GM12891 (cell line): ENCODE measurements around the gene INO80D.
"Not testable (repeated sequence)": the region's sequence is repeated elsewhere in the genome, so short reads cannot be mapped to it uniquely, and the experiment has no call there.

Experiments used
- DNase-seq: peaks from one replicate; pipeline ENCODE4 v3.0.0; 2011; ENCODE audit warnings: low spot score; ENCODE audit not compliant: insufficient read length
- FAIRE-seq: peaks from 2 replicates; lab custom pipeline; 2011; peaks lifted over from hg19 to GRCh38; lab: Jason Lieb, UNC
- PAX5 ChIP-seq: IDR thresholded peaks from 2 replicates; pipeline ENCODE4 v1.6.1; 2011; ENCODE audit warnings: low read length, moderate library complexity, mild to moderate bottlenecking; ENCODE audit not compliant: insufficient read depth, severe bottlenecking
- POLR2A ChIP-seq: IDR thresholded peaks from 2 replicates; pipeline ENCODE4 v1.6.1; 2011; ENCODE audit warnings: low read depth, low read length, control low read depth
- POLR2AphosphoS5 ChIP-seq: IDR thresholded peaks from 2 replicates; pipeline ENCODE4 v1.6.1; 2011; ENCODE audit warnings: low read depth, low read length, control low read depth
- POU2F2 ChIP-seq: IDR thresholded peaks from 2 replicates; pipeline ENCODE4 v1.6.1; 2011; ENCODE audit warnings: low read depth, mild to moderate bottlenecking, control low read depth, low read length, moderate library complexity
- SPI1 ChIP-seq: IDR thresholded peaks from 2 replicates; pipeline ENCODE4 v1.6.1; 2011; ENCODE audit warnings: low read depth, low read length, control low read depth
- TAF1 ChIP-seq: IDR thresholded peaks from 2 replicates; pipeline ENCODE4 v1.6.1; 2011; ENCODE audit warnings: low read depth, low read length, control low read depth

INO80D gene

DNA sequence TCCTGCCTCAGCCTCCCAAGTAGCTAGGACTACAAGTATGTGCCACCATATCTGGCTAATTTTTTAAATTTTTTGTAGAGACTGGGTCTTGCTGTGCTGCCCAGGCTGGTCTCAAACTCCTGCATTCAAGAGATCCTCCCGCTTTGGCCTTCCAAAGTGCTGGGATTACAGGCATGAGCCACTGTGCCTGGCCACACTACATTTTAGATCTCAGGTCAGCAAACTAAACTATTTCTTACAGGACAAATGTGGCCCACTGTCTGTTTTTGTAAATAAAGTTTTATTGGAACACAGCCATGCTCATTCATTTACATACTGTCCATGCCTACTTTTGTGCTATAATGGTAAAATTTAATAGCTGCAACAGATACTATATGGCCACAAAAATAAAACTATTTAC is 17.8 kb downstream of the INO80D start:
- DNase-seq (no peak), FAIRE-seq (peak; percentile 5)
- TF ChIP-seq POLR2AphosphoS5 (no peak), TAF1 (no peak), SPI1 (no peak)

- DNase-seq (no peak), FAIRE-seq (no peak)
- TF ChIP-seq PAX5: no peak
- no peak for TF ChIP-seq POU2F2
- TF ChIP-seq POLR2A: no peak
- TF ChIP-seq POLR2AphosphoS5: no peak
- TF ChIP-seq TAF1: no peak
- TF ChIP-seq SPI1: no peak
Measured at GRCh38 chr2:206064077-206064476, 21.9 kb downstream of the INO80D start.

DNA sequence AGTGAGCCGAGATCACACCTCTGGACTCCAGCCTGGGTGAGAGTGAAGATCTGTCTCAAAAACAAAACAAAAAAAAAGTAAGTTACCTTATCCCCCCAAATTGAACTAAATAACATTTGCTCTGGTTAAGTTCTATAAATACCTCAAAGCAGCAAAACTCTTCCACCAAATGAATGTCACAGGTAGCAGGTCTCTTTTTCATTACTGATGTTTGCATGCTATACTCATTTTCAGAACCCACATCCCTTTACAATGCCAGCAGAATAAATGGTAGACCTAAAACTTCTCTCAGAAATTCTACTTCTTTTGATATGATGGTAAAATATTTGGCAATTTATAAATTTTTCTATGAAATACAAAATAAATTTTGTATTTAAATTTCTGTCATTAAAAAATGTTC is 22.3 kb downstream of the INO80D start:
- TF ChIP-seq POLR2A (no peak), POLR2AphosphoS5 (no peak), SPI1 (no peak), PAX5 (no peak), POU2F2 (no peak), TAF1 (no peak)
- DNase-seq (no peak), FAIRE-seq (no peak)

DNA sequence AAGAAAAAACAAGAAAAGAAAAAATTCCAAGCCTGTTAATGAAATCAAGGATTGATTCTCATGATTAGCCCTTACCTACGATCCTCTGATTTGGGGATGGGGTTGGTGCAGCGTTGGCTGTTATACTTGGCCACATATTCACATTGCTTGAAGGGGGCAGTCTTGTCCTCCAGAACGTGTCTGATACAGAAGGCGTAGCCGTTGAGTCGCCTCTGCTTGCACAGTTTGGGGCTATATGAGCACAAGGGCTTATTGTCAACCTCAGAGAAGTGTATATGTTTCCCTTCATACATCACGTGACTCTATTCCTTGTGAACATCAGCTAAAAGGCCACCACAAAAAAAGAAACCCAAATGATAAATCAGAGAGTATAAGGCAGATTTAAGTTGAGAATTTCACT is 23.2 kb downstream of the INO80D start:
- TF ChIP-seq POU2F2 (no peak), SPI1 (no peak), PAX5 (no peak), POLR2A (no peak), TAF1 (no peak), POLR2AphosphoS5 (no peak)
- FAIRE-seq (no peak), DNase-seq (no peak)

GRCh38 chr2:206056286-206056685 is 29.7 kb downstream of the INO80D start:
- no peak for DNase-seq
- FAIRE-seq: no peak
- TF ChIP-seq POLR2AphosphoS5: no peak

GRCh38 chr2:206054952-206055351 is 31.0 kb downstream of the INO80D start:
- DNase-seq (no peak), FAIRE-seq (no peak)
- TF ChIP-seq TAF1 (no peak), PAX5 (no peak), POU2F2 (no peak), POLR2A (no peak), POLR2AphosphoS5 (no peak), SPI1 (no peak)

DNA sequence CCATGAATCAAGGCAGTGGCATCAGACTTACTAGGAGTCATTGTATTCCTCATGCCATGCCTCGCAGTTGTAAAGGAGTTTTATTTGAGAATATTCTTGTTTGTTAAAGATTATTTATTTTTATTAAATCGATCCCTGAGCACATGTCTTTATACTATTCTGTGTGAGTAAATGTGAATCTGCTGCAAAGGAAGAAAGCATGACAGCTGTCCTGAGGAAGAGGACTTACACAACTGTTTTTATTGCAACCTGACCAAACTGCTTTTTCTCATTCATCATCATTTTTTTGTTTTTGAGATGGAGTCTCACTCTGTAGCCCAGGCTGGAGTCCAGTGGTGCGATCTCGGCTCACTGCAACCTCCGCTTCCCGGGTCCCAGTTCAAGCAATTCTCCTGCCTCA is 34.1 kb downstream of the INO80D start:
- no peak for TF ChIP-seq TAF1
- no peak for TF ChIP-seq PAX5
- TF ChIP-seq POLR2A: no peak
- TF ChIP-seq POLR2AphosphoS5: no peak
- no peak for TF ChIP-seq SPI1
- no peak for TF ChIP-seq POU2F2
- no peak for FAIRE-seq
- no peak for DNase-seq

- TF ChIP-seq TAF1 (no peak), POU2F2 (no peak), PAX5 (no peak), POLR2AphosphoS5 (no peak), POLR2A (no peak)
- FAIRE-seq (no peak), DNase-seq (no peak)
Measured at GRCh38 chr2:206049392-206049791, 36.6 kb downstream of the INO80D start.

DNA sequence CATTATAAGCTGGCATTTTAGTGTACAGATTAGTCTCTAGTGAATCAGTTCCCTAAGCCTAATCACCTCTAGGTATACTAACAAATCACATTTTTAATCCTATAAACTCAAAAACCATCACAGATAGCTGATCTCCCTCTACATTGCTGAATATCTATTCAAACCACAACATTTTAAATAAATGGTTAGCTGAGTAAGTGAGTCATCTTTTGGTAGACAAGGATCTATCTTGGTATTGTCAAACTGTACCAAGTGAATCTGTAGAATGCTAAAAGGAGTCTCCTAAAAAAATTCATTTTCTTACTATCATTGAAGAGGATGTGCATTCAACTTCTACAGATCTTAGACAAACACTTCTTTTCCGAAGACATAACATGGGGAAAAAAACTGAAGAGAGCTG is 40.7 kb downstream of the INO80D start:
- DNase-seq: no peak
- no peak for TF ChIP-seq POLR2AphosphoS5
- no peak for TF ChIP-seq TAF1
- TF ChIP-seq SPI1: no peak
- TF ChIP-seq PAX5: no peak
- TF ChIP-seq POU2F2: no peak
- no peak for TF ChIP-seq POLR2A
- no peak for FAIRE-seq

DNA sequence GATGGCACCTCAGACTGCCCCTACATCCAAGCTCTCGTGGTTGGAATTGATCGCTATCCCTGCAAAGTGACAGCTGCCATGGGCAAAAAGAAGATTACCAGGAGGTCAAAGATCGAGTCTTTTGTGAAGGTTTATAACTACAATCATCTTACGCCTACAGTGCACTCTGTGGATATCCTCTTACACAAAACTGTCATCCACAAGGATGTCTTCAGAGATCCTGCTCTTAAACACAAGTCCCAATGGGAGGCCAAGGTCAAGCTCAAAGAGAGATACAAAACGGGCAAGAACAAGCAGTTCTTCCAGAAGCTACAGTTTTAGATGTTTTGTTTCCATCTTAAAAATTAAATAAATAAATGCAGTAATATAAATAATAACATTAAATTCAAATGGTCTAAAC is 45.4 kb downstream of the INO80D start:
- FAIRE-seq (no peak), DNase-seq (no peak)
- no peak for TF ChIP-seq TAF1
- TF ChIP-seq POU2F2: no peak
- no peak for TF ChIP-seq POLR2AphosphoS5
- no peak for TF ChIP-seq PAX5

DNA sequence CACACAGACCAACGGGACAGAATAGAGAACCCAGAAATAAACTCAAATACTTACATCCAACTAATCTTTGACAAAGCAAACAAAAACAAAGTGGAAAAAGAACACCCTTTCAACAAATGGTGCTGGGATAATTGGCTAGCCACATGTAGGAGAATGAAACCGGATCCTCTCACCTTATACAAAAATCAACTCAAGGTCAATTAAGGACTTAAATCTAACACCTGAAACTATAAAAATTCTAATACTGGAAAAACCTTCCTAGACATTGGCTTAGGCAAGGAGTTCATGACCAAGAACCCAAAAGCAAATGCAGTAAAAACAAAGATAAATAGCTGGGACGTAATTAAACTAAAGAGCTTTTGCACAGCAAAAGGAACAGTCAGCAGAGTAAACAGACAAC is 50.6 kb downstream of the INO80D start:
- not testable (repeated sequence) for DNase-seq, FAIRE-seq

- not testable (repeated sequence) for DNase-seq, FAIRE-seq
Measured at GRCh38 chr2:206033452-206033851, 52.5 kb downstream of the INO80D start.
